ENCODE measurements around the gene PARVA.
A peak's percentile ranks its signal among the peaks of the same experiment; 100 is the strongest.

PARVA gene

GRCh38 chr11:12544986-12545775, 167.8 kb downstream of the PARVA start:
- peak; percentile 23 for DNase-seq (ENCODE audit: low read depth, low spot score)
- TF ChIP-seq CTCF (IDR thresholded peaks at IDR 0.05; ENCODE audit: low read depth, low read length), result no peak
- no peak overlapping the region for H3K4me3 ChIP-seq (ENCODE audit: low read depth, low read length)
- in situ Hi-C loops (cut with HindIII; ENCODE audit: low sequenced_read_pairs), result no loop called here

- in situ Hi-C loops (cut with HindIII; ENCODE audit: low sequenced_read_pairs), result no loop called here
- no peak for TF ChIP-seq CTCF (IDR thresholded peaks at IDR 0.05; ENCODE audit: low read depth, low read length)
- no peak for DNase-seq (ENCODE audit: low read depth, low spot score)
- no peak overlapping the region for H3K4me3 ChIP-seq (ENCODE audit: low read depth, low read length)
Measured at GRCh38 chr11:12546122-12546521, 168.8 kb downstream of the PARVA start.

GRCh38 chr11:12546660-12547059, 169.3 kb downstream of the PARVA start:
- no peak for TF ChIP-seq CTCF (IDR thresholded peaks at IDR 0.05; ENCODE audit: low read depth, low read length)
- no peak for DNase-seq (ENCODE audit: low read depth, low spot score)
- in situ Hi-C loops (cut with HindIII; ENCODE audit: low sequenced_read_pairs), result no loop called here

GRCh38 chr11:12547953-12548650, 170.7 kb downstream of the PARVA start:
- DNase-seq (ENCODE audit: low read depth, low spot score), result no peak
- TF ChIP-seq CTCF (IDR thresholded peaks at IDR 0.05; ENCODE audit: low read depth, low read length), result no peak
- in situ Hi-C loops (cut with HindIII; ENCODE audit: low sequenced_read_pairs), result no loop called here
- H3K4me3 ChIP-seq (ENCODE audit: low read depth, low read length), result no peak overlapping the region

More at GRCh38 chr11:12546660-12547059, 169.3 kb downstream of the PARVA start:
- H3K4me3 ChIP-seq (ENCODE audit: low read depth, low read length), result no peak overlapping the region

- in situ Hi-C loops (cut with HindIII; ENCODE audit: low sequenced_read_pairs), result no loop called here
Measured at GRCh38 chr11:12552692-12553091, 175.3 kb downstream of the PARVA start.

GRCh38 chr11:12554122-12554521, 176.8 kb downstream of the PARVA start:
- no peak for TF ChIP-seq CTCF (IDR thresholded peaks at IDR 0.05; ENCODE audit: low read depth, low read length)
- in situ Hi-C loops (cut with HindIII; ENCODE audit: low sequenced_read_pairs), result no loop called here
- H3K4me3 ChIP-seq (ENCODE audit: low read depth, low read length), result no peak overlapping the region
- DNase-seq (ENCODE audit: low read depth, low spot score), result no peak

More at GRCh38 chr11:12552692-12553091, 175.3 kb downstream of the PARVA start:
- TF ChIP-seq CTCF (IDR thresholded peaks at IDR 0.05; ENCODE audit: low read depth, low read length), result no peak
- DNase-seq (ENCODE audit: low read depth, low spot score), result peak; percentile 90
- no peak overlapping the region for H3K4me3 ChIP-seq (ENCODE audit: low read depth, low read length)
